ENCODE measurements around the gene INSC. TPM values are rescaled to one million over a fixed set of nuclear protein-coding genes. Genes with fewer than 3 reads are reported as not detected.

INSC gene
- total and polyA plus RNA-seq, 4 experiments from 2014 or later = 0.35 TPM; not detected in 3

DNA sequence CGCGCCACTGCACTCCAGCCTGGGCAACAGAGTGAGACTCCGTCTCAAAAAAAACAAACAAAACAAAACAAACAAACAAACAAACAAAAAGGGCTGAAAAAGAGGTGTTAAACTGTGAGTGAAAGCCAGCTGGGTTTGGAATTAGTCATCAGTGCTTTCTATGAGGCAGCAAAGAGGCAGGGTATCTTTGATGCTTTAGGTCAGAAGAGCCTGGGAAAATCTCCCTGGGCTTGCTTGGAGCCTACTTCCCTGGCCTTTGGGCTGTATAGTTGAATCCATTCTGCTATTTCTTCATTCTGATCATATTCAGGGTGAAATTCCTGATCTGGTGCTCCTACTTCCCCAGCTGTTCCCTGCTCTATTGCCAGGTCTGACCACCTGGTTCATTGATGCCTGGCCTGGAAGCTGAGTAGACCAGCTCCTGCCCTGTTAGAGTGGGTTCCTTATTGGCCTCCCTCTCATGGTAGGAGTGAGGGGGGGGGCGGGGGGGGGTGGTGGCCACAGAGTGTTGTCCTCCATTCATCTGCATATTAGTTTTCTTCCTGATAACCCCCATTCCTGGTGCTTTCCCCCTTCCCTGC lies 65.6 kb downstream of the INSC start:
- H3K27me3 ChIP-seq (ENCODE audit: insufficient read depth, low read length) = no peaks in the 10 kb centered on the region
- H3K4me1 ChIP-seq (ENCODE audit: insufficient read depth, low read length) = no peaks in the 10 kb centered on the region
- H3K9me3 ChIP-seq (ENCODE audit: control insufficient read depth in 1 of 2, low read length in 2 of 2) = no peaks in the 10 kb centered on the region
- no peak overlapping the region for H3K27ac ChIP-seq (ENCODE audit: low read depth, low read length)
- Mint-ChIP-seq H3K36me3 (no peaks in the 10 kb centered on the region), H3K27ac (peak overlapping the region in 1 of 7 donors; percentile 68), H3K4me3 (no peak overlapping the region), H3K4me1 (no peaks in the 10 kb centered on the region), H3K9me3 (no peaks in the 10 kb centered on the region), H3K27me3 (peaks cover 3% of the 10 kb centered on the region in 2 donors)
- ChIA-PET POLR2A (ENCODE audit: partially characterized antibody) (no interaction called here), CTCF (ENCODE audit: partially characterized antibody) (no interaction called here)
- no peak overlapping the region for H3K4me3 ChIP-seq (ENCODE audit: low read length in 2 of 2)
- intact Hi-C loops (cut with micrococcal nuclease) = no loop called here
- no peaks in the 10 kb centered on the region for H3K36me3 ChIP-seq (ENCODE audit: insufficient read depth, low read length)
- DNase-seq = no peak

DNA sequence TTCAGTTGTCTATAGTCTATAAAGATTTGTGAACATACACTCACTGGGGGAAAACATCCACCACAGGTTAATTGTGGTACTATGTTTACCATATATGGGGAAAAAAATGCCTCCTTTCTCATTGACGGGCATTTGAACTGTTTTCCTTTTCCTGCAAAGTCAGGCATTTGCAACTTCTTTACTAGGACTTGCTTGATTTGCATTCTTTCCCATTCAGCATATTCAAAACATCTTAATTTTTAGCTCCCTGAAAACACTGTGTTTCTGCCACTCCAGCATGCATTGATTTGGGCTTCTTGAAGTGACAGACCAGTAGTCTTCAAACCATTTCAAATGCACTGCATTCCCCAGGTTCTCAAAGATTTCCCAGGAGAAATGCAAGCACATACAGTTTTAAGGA lies 67.6 kb downstream of the INSC start:
- H3K9me3 ChIP-seq (ENCODE audit: control insufficient read depth in 1 of 2, low read length in 2 of 2) = no peaks in the 10 kb centered on the region
- POLR2A ChIA-PET (ENCODE audit: partially characterized antibody) = no interaction called here
- H3K27me3 Mint-ChIP-seq = peaks cover 3 to 6% of the 10 kb centered on the region in 2 donors
- no peak overlapping the region for H3K4me3 ChIP-seq (ENCODE audit: low read length in 2 of 2)
- H3K27ac Mint-ChIP-seq = no peak overlapping the region
- no peak overlapping the region for H3K27ac ChIP-seq (ENCODE audit: low read depth, low read length)
- no peak for DNase-seq
- CTCF ChIA-PET (ENCODE audit: partially characterized antibody) = interaction anchor here (1.2 kb wide), 1 partner anchor 81 kb away, joined by 3 read pairs; no protein-coding TSS in a partner anchor
- H3K4me3 Mint-ChIP-seq = no peak overlapping the region
- intact Hi-C loops (cut with micrococcal nuclease) = no loop called here
- H3K9me3 Mint-ChIP-seq = no peaks in the 10 kb centered on the region
- no peaks in the 10 kb centered on the region for H3K36me3 Mint-ChIP-seq
- H3K4me1 ChIP-seq (ENCODE audit: insufficient read depth, low read length) = no peaks in the 10 kb centered on the region
- no peaks in the 10 kb centered on the region for H3K36me3 ChIP-seq (ENCODE audit: insufficient read depth, low read length)
- H3K27me3 ChIP-seq (ENCODE audit: insufficient read depth, low read length) = no peaks in the 10 kb centered on the region
- H3K4me1 Mint-ChIP-seq = no peaks in the 10 kb centered on the region

DNA sequence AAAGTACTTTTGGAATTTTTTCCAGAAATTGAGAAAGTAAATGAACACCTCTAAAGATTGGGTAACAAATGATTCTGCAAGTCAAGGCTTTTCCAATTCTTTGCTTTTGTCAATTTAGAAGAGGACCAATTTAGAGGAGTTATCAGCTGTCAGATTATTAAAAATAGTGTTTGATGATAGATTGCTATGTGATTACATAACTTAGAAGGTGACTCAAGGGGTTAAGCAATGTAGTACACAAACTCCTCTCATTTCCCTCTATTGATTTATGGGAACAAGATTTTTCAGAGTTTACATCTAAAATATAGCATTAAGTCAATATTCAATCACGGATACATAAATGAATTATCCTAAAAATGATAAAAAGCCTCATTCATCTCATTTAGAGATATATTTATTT lies 70.3 kb downstream of the INSC start:
- no peak overlapping the region for H3K27ac Mint-ChIP-seq
- no peaks in the 10 kb centered on the region for H3K27me3 ChIP-seq (ENCODE audit: insufficient read depth, low read length)
- intact Hi-C loops (cut with micrococcal nuclease) = no loop called here
- H3K4me1 Mint-ChIP-seq = no peaks in the 10 kb centered on the region
- POLR2A ChIA-PET (ENCODE audit: partially characterized antibody) = no interaction called here
- CTCF ChIA-PET (ENCODE audit: partially characterized antibody) = no interaction called here
- H3K9me3 ChIP-seq (ENCODE audit: control insufficient read depth in 1 of 2, low read length in 2 of 2) = no peaks in the 10 kb centered on the region
- no peak overlapping the region for H3K4me3 Mint-ChIP-seq
- H3K27me3 Mint-ChIP-seq = peaks cover 2 to 3% of the 10 kb centered on the region in 2 donors
- no peaks in the 10 kb centered on the region for H3K36me3 ChIP-seq (ENCODE audit: insufficient read depth, low read length)
- H3K4me1 ChIP-seq (ENCODE audit: insufficient read depth, low read length) = no peaks in the 10 kb centered on the region
- H3K9me3 Mint-ChIP-seq = no peaks in the 10 kb centered on the region
- no peak overlapping the region for H3K27ac ChIP-seq (ENCODE audit: low read depth, low read length)
- no peaks in the 10 kb centered on the region for H3K36me3 Mint-ChIP-seq
- DNase-seq = no peak
- H3K4me3 ChIP-seq (ENCODE audit: low read length in 2 of 2) = no peak overlapping the region

DNA sequence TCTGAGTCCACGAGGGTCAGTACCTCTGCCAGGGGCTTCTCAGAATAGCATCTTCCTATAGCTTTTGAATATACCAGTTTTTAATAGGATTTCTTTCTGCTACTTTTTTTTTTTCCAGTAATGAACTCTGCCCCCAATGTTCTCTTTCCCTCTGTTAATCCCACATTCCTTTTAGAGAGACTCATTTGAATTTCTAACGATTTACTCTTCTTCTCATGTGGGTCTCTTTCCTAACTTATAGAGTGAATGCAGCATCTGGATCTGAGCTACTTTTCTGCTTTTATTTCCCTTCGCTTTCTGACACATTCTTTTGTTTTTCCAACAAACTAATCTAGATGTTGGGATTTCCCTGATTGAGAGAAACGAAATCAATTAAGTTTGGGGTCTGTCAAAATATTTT lies 71.4 kb downstream of the INSC start:
- Histone ChIP-seq H3K4me1 (ENCODE audit: insufficient read depth, low read length) (no peaks in the 10 kb centered on the region), H3K27me3 (ENCODE audit: insufficient read depth, low read length) (no peaks in the 10 kb centered on the region), H3K9me3 (ENCODE audit: control insufficient read depth in 1 of 2, low read length in 2 of 2) (no peaks in the 10 kb centered on the region), H3K36me3 (ENCODE audit: insufficient read depth, low read length) (no peaks in the 10 kb centered on the region), H3K4me3 (ENCODE audit: low read length in 2 of 2) (no peak overlapping the region), H3K27ac (ENCODE audit: low read depth, low read length) (no peak overlapping the region)
- intact Hi-C loops (cut with micrococcal nuclease) = no loop called here
- H3K9me3 Mint-ChIP-seq = no peaks in the 10 kb centered on the region
- no peak overlapping the region for H3K4me3 Mint-ChIP-seq
- ChIA-PET POLR2A (ENCODE audit: partially characterized antibody) (no interaction called here), CTCF (ENCODE audit: partially characterized antibody) (no interaction called here)
- no peak for DNase-seq
- no peaks in the 10 kb centered on the region for H3K36me3 Mint-ChIP-seq
- H3K27ac Mint-ChIP-seq = no peak overlapping the region
- no peaks in the 10 kb centered on the region for H3K4me1 Mint-ChIP-seq
- H3K27me3 Mint-ChIP-seq = peaks cover 2 to 3% of the 10 kb centered on the region in 2 donors

DNA sequence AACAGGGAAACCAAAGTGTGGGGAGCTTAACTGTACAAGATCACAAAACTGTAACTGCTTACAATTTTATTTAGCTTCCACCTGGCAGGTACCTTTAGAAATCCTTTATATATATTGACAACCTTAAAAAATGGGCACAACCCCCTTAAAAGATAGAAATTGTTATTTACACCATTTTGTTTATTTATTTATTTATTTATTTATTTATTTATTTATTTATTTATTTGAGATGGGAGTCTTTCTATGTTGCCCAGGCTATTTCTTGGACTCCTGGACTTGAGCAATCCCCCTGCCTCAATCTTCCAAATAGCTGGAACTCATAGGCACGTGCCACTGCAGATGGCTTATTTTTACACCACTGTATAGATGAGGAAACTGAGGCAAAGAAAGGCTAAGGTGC lies 74.5 kb downstream of the INSC start:
- H3K4me1 Mint-ChIP-seq = no peaks in the 10 kb centered on the region
- no peak overlapping the region for H3K27ac Mint-ChIP-seq
- POLR2A ChIA-PET (ENCODE audit: partially characterized antibody) = no interaction called here
- H3K4me3 Mint-ChIP-seq = no peak overlapping the region
- no peak overlapping the region for H3K27ac ChIP-seq (ENCODE audit: low read depth, low read length)
- no peaks in the 10 kb centered on the region for H3K36me3 ChIP-seq (ENCODE audit: insufficient read depth, low read length)
- H3K4me1 ChIP-seq (ENCODE audit: insufficient read depth, low read length) = no peaks in the 10 kb centered on the region
- H3K9me3 ChIP-seq (ENCODE audit: control insufficient read depth in 1 of 2, low read length in 2 of 2) = no peaks in the 10 kb centered on the region
- intact Hi-C loops (cut with micrococcal nuclease) = no loop called here
- H3K9me3 Mint-ChIP-seq = peaks cover 0 to 1% (median 0%) of the 10 kb centered on the region in 8 donors
- H3K36me3 Mint-ChIP-seq = no peaks in the 10 kb centered on the region
- peaks cover 2 to 4% of the 10 kb centered on the region in 2 donors for H3K27me3 Mint-ChIP-seq
- H3K27me3 ChIP-seq (ENCODE audit: insufficient read depth, low read length) = no peaks in the 10 kb centered on the region
- H3K4me3 ChIP-seq (ENCODE audit: low read length in 2 of 2) = no peak overlapping the region
- CTCF ChIA-PET (ENCODE audit: partially characterized antibody) = no interaction called here
- no peak for DNase-seq

DNA sequence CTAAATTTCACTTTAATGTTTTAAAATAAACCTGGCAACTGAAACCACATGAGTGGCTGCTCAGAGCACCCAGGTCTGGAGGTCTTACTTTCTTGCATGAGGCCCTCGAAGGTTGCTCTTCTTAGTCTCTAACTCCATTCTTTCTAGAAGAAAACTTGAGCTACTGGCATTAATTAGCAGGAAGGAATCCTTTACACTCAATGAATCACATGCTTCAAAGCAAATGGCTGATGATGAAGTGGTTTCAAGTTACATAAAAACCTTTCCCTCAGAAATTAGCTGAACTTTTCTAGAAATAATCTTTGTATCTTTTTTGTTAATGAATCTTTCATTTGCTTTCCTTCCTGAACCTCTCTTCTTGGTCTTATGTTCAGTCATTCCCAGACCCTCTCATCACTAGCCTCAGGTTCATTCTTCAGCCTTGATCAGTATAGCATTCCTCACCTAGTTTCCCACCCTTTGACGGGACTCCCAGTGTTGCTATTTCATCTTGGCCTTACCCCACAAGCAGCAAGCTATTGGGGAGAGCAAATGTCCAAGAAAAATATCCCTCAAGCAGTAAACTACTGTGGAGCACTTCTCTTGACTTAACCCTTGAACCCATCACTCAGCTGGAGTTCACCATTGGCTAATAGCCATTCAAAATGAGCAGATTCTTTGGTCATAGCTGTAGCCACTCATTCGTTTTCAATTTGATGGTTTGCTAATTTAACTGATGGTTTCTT lies 75.1 kb downstream of the INSC start:
- peaks cover 0 to 1% (median 0%) of the 10 kb centered on the region in 8 donors for H3K9me3 Mint-ChIP-seq
- no peaks in the 10 kb centered on the region for H3K36me3 Mint-ChIP-seq
- Histone ChIP-seq H3K4me3 (ENCODE audit: low read length in 2 of 2) (no peak overlapping the region), H3K27ac (ENCODE audit: low read depth, low read length) (no peak overlapping the region), H3K27me3 (ENCODE audit: insufficient read depth, low read length) (no peaks in the 10 kb centered on the region), H3K9me3 (ENCODE audit: control insufficient read depth in 1 of 2, low read length in 2 of 2) (no peaks in the 10 kb centered on the region), H3K36me3 (ENCODE audit: insufficient read depth, low read length) (no peaks in the 10 kb centered on the region), H3K4me1 (ENCODE audit: insufficient read depth, low read length) (no peaks in the 10 kb centered on the region)
- intact Hi-C loops (cut with micrococcal nuclease) = no loop called here
- no peak overlapping the region for H3K27ac Mint-ChIP-seq
- DNase-seq = no peak
- no peak overlapping the region for H3K4me3 Mint-ChIP-seq
- ChIA-PET POLR2A (ENCODE audit: partially characterized antibody) (no interaction called here), CTCF (ENCODE audit: partially characterized antibody) (interaction anchor here (0.7 to 1.9 kb wide), 2 partner anchors 15 to 18 kb away, joined by 3 to 6 read pairs; no protein-coding TSS in a partner anchor)
- no peaks in the 10 kb centered on the region for H3K4me1 Mint-ChIP-seq
- H3K27me3 Mint-ChIP-seq = peaks cover 2 to 6% of the 10 kb centered on the region in 2 donors

DNA sequence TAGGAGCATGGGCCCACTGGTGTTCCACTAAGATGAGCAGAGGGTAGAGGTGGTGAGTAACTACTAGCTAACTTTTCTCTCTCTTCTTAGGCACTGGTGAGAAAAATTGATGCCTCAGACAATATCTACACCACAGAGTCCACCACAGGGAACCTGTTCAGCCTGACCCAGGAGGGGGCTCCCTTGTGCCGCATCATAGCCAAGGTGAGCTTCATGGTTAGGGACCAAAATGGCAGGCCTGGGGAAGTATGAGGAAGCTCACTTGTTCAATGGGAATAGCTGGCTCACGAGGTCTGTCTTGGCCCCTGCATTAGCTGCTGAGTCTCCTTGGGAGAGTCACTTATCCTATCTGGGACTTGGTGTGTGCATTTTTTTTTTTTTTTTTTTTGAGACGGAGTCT lies 75.9 kb downstream of the INSC start:
- Histone ChIP-seq H3K27ac (ENCODE audit: low read depth, low read length) (no peak overlapping the region), H3K27me3 (ENCODE audit: insufficient read depth, low read length) (no peaks in the 10 kb centered on the region), H3K4me1 (ENCODE audit: insufficient read depth, low read length) (no peaks in the 10 kb centered on the region), H3K4me3 (ENCODE audit: low read length in 2 of 2) (no peak overlapping the region), H3K9me3 (ENCODE audit: control insufficient read depth in 1 of 2, low read length in 2 of 2) (no peaks in the 10 kb centered on the region), H3K36me3 (ENCODE audit: insufficient read depth, low read length) (no peaks in the 10 kb centered on the region)
- intact Hi-C loops (cut with micrococcal nuclease) = no loop called here
- DNase-seq = no peak
- POLR2A ChIA-PET (ENCODE audit: partially characterized antibody) = no interaction called here
- CTCF ChIA-PET (ENCODE audit: partially characterized antibody) = interaction anchor here (0.7 to 1.9 kb wide), 2 partner anchors 14 to 17 kb away, joined by 3 to 6 read pairs; no protein-coding TSS in a partner anchor
- Mint-ChIP-seq H3K4me1 (no peaks in the 10 kb centered on the region), H3K27ac (no peak overlapping the region), H3K36me3 (no peaks in the 10 kb centered on the region), H3K27me3 (peaks cover 2 to 6% of the 10 kb centered on the region in 2 donors), H3K9me3 (peaks cover 0 to 1% (median 0%) of the 10 kb centered on the region in 8 donors), H3K4me3 (no peak overlapping the region)

Measured in CD4-positive, alpha-beta memory T cell (primary cell).